PC-9 (cell line): ENCODE data around the gene COMMD4. TPM values are rescaled to one million over a fixed set of nuclear protein-coding genes. Genes with fewer than 3 reads are reported as not detected.

ENCODE experiments used
- BruUV-seq: library from RNA; stranded (reverse); fragments of 400-500 nt; replicated peaks from 2 replicates; lab custom pipeline; 2021; lab: Mats Ljungman, UMichigan
- CTCF ChIA-PET: fragments of 300-600 bp; sonication (Branson Sonifier 250); formaldehyde crosslinking; loops from one replicate; lab custom pipeline; 2022; ENCODE audit warnings: antibody characterized with exemption; lab: Charles Lee
- POLR2A ChIA-PET: fragments of 300-600 bp; sonication (Branson Sonifier 250); formaldehyde crosslinking; loops from one replicate; lab custom pipeline; 2022; ENCODE audit warnings: antibody characterized with exemption; ENCODE audit not compliant: unreplicated experiment; lab: Charles Lee
- DNase-seq, 2 experiments: peaks; one replicate each; pipeline versions ENCODE4 v3.0.0 to v3.0.0-alpha.2; 2015 to 2022; ENCODE audit warnings: mixed read lengths in 1 of 2
- H2AFZ ChIP-seq: fragments of 200-600 bp; sonication (generic); 2 replicates; pipeline ENCODE4 v1.8.1; 2017; ENCODE audit warnings: antibody characterized with exemption
- H3F3A ChIP-seq: fragments of 200-600 bp; sonication (generic); 2 replicates; pipeline ENCODE4 v1.8.1; 2017; ENCODE audit warnings: antibody characterized with exemption, mild to moderate bottlenecking, low read depth; ENCODE audit not compliant: insufficient read depth
- H3K27ac ChIP-seq: fragments of 200-600 bp; sonication (generic); 2 replicates; pipeline ENCODE4 v1.6.1; 2016; ENCODE audit warnings: mixed run types
- H3K27me3 ChIP-seq: fragments of 200-600 bp; sonication (generic); 2 replicates; pipeline ENCODE4 v1.6.1; 2016; ENCODE audit warnings: low read depth, mixed run types; ENCODE audit not compliant: insufficient read depth
- H3K36me3 ChIP-seq: fragments of 200-600 bp; sonication (generic); 2 replicates; pipeline ENCODE4 v1.6.1; 2016; ENCODE audit warnings: low read depth, mixed run types
- H3K4me1 ChIP-seq: fragments of 200-600 bp; sonication (generic); replicated peaks from 2 replicates; pipeline ENCODE4 v1.6.1; 2016; ENCODE audit warnings: mixed run types; ENCODE audit not compliant: insufficient read depth
- H3K4me2 ChIP-seq: fragments of 200-600 bp; sonication (generic); 2 replicates; pipeline ENCODE4 v1.6.1; 2017; ENCODE audit warnings: mixed run types
- H3K4me3 ChIP-seq: fragments of 200-600 bp; sonication (generic); 2 replicates; pipeline ENCODE4 v1.6.1; 2016; ENCODE audit warnings: mixed run types
- H3K79me2 ChIP-seq: fragments of 200-600 bp; sonication (generic); 2 replicates; pipeline ENCODE4 v1.6.1; 2017; ENCODE audit warnings: low read depth, mixed run types
- H3K9me2 ChIP-seq: fragments of 200-600 bp; sonication (generic); 2 replicates; pipeline ENCODE4 v1.8.1; 2017; ENCODE audit warnings: mild to moderate bottlenecking; ENCODE audit not compliant: insufficient read depth
- H3K9me3 ChIP-seq: fragments of 200-600 bp; sonication (generic); 2 replicates; pipeline ENCODE4 v1.8.1; 2016; ENCODE audit warnings: low read depth; ENCODE audit not compliant: insufficient read depth
- H4K20me1 ChIP-seq: fragments of 200-600 bp; sonication (generic); 2 replicates; pipeline ENCODE4 v1.8.1; 2017; ENCODE audit not compliant: insufficient read depth
- EZH2 ChIP-seq: fragments of 200-600 bp; sonication (generic); IDR thresholded peaks from 2 replicates; pipeline ENCODE4 v1.8.0; 2017; ENCODE audit warnings: antibody characterized with exemption, low read depth
- intact Hi-C: fragments of 100-400 bp; cut with micrococcal nuclease; formaldehyde crosslinking; loops from one replicate; pipeline ENCODE4 v1.10.0; 2022; ENCODE audit not compliant: unreplicated experiment
- total RNA-seq: library from RNA; stranded (reverse); gene quantifications from 2 replicates; pipeline ENCODE4 v1.2.3, GENCODE V29; 2021
- TF ChIP-seq, protein P1 (sequence below): fragments of 200-600 bp; sonication (generic); conservative IDR thresholded peaks from 2 replicates; pipeline ENCODE4 v1.6.1; 2017; ENCODE audit warnings: mixed run types, antibody characterized with exemption, mild to moderate bottlenecking, moderate library complexity

Gene COMMD4
- total RNA-seq, 1 experiment from 2014 or later = 132 TPM

- Histone ChIP-seq H3K27ac (no peak overlapping the region), H3K4me1 (no peaks in the 10 kb centered on the region), H2AFZ (no peak overlapping the region), H3F3A (no peaks in the 10 kb centered on the region), H3K79me2 (no peaks in the 10 kb centered on the region), H3K36me3 (no peaks in the 10 kb centered on the region), H3K4me3 (no peak overlapping the region), H3K9me3 (no peaks in the 10 kb centered on the region), H4K20me1 (no peaks in the 10 kb centered on the region), H3K27me3 (no peaks in the 10 kb centered on the region), H3K4me2 (no peak overlapping the region), H3K9me2 (no peaks in the 10 kb centered on the region)
- intact Hi-C loops = no loop called here
- TF ChIP-seq, protein P1, sequence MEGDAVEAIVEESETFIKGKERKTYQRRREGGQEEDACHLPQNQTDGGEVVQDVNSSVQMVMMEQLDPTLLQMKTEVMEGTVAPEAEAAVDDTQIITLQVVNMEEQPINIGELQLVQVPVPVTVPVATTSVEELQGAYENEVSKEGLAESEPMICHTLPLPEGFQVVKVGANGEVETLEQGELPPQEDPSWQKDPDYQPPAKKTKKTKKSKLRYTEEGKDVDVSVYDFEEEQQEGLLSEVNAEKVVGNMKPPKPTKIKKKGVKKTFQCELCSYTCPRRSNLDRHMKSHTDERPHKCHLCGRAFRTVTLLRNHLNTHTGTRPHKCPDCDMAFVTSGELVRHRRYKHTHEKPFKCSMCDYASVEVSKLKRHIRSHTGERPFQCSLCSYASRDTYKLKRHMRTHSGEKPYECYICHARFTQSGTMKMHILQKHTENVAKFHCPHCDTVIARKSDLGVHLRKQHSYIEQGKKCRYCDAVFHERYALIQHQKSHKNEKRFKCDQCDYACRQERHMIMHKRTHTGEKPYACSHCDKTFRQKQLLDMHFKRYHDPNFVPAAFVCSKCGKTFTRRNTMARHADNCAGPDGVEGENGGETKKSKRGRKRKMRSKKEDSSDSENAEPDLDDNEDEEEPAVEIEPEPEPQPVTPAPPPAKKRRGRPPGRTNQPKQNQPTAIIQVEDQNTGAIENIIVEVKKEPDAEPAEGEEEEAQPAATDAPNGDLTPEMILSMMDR = no peak
- TF ChIP-seq EZH2 = no peak
- no peak for DNase-seq
- ChIA-PET POLR2A (no interaction called here), CTCF (no interaction called here)
- no TSS peak for BruUV-seq
These were observed 14.2 kb upstream of the COMMD4 start for GRCh38 chr15:75321711-75322110.

DNA sequence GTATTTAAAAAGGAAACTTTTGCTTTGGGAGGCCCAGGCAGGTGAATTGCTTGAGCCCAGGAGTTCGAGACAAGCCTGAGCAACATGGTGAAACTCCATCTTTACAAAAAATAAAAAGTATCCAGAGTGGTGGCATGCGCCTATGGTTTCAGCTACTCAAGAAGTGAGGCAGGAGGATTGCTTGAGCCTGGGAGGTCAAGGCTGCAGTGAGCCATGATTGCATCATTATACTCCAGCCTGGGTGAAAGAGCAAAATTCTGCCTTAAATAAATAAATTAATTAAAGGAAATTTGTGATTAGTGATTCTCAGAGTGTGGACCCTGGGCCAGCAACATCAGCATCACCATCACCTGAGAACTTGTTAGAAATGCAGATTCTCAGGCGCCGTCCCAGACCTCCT, 9.9 kb upstream of the COMMD4 start:
- Histone ChIP-seq H3K9me2 (no peaks in the 10 kb centered on the region), H4K20me1 (no peaks in the 10 kb centered on the region), H3K9me3 (no peaks in the 10 kb centered on the region), H2AFZ (no peak overlapping the region), H3F3A (no peaks in the 10 kb centered on the region), H3K79me2 (no peaks in the 10 kb centered on the region), H3K36me3 (no peaks in the 10 kb centered on the region), H3K27me3 (no peaks in the 10 kb centered on the region), H3K4me3 (no peak overlapping the region), H3K4me1 (no peaks in the 10 kb centered on the region), H3K4me2 (no peak overlapping the region), H3K27ac (no peak overlapping the region)
- ChIA-PET CTCF (no interaction called here), POLR2A (no interaction called here)
- no peak for DNase-seq
- BruUV-seq = no TSS peak
- TF ChIP-seq, protein P1 = no peak
- TF ChIP-seq EZH2 = no peak
- intact Hi-C loops = no loop called here

DNA sequence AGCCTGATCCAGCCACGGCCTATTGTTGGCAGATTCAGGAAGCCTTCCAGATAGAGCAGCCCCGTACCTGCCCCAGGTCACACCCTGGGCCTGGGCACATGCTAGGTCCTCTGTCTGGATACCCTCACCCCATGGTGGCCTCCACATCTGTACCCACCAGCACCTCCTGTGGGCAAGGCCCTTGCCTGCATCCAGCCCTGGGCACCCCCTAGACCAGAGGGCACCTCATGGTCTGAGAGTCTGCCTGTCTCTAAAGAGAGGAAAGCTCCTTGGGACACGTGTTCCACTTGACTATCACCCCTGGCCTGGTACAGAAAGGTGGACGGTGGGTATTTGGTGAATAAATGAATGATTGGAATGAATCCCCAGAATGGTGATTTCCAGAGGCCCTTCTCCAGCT, 8.9 kb upstream of the COMMD4 start:
- BruUV-seq = no TSS peak
- CTCF ChIA-PET = no interaction called here

More for the DNA sequence above, 8.9 kb upstream of the COMMD4 start:
- Histone ChIP-seq H3K79me2 (no peaks in the 10 kb centered on the region), H3K27me3 (no peaks in the 10 kb centered on the region), H3K9me2 (no peaks in the 10 kb centered on the region), H2AFZ (no peak overlapping the region), H4K20me1 (no peaks in the 10 kb centered on the region), H3K4me3 (no peak overlapping the region), H3K9me3 (no peaks in the 10 kb centered on the region), H3K36me3 (no peaks in the 10 kb centered on the region), H3K4me2 (no peak overlapping the region), H3F3A (no peaks in the 10 kb centered on the region), H3K4me1 (no peaks in the 10 kb centered on the region), H3K27ac (no peak overlapping the region)
- no peak for TF ChIP-seq EZH2
- TF ChIP-seq, protein P1 = no peak
- no peak for DNase-seq
- intact Hi-C loops = no loop called here
- POLR2A ChIA-PET = no interaction called here
